GM03348 (cell line): ENCODE measurements around the gene IRF2BP1.

Experiments
- DNase-seq: peaks from one replicate; pipeline ENCODE4 v3.0.0; 2012; ENCODE audit warnings: low spot score

IRF2BP1 gene

GRCh38 chr19:45885556-45886426 lies at the start of gene IRF2BP1:
Gene IRF2BP1 (minus strand): TSS chr19:45886141. CDS start chr19:45885774, 367 bp downstream.
- peak; percentile 91 for DNase-seq

GRCh38 chr19:45935267-45935666 lies 49.3 kb upstream of the IRF2BP1 start:
- no peak for DNase-seq

- no peak for DNase-seq
Observed at GRCh38 chr19:45934551-45935230, 48.8 kb upstream of the IRF2BP1 start.

GRCh38 chr19:45933759-45934158 lies 47.8 kb upstream of the IRF2BP1 start:
- DNase-seq: no peak

- no peak for DNase-seq
Observed at GRCh38 chr19:45931055-45931454, 45.1 kb upstream of the IRF2BP1 start.

- no peak for DNase-seq
Observed at GRCh38 chr19:45929247-45929646, 43.3 kb upstream of the IRF2BP1 start.

- peak; percentile 97 for DNase-seq
Observed at GRCh38 chr19:45927565-45928261, 41.8 kb upstream of the IRF2BP1 start.

GRCh38 chr19:45924891-45925447 lies 39.0 kb upstream of the IRF2BP1 start:
- DNase-seq: no peak

GRCh38 chr19:45922281-45922680 lies 36.3 kb upstream of the IRF2BP1 start:
- DNase-seq: no peak

- no peak for DNase-seq
Observed at GRCh38 chr19:45920458-45920857, 34.5 kb upstream of the IRF2BP1 start.

- DNase-seq: no peak
Observed at GRCh38 chr19:45919678-45920077, 33.7 kb upstream of the IRF2BP1 start.

GRCh38 chr19:45918721-45919120 lies 32.8 kb upstream of the IRF2BP1 start:
- DNase-seq: no peak

- DNase-seq: no peak
Observed at GRCh38 chr19:45917421-45918091, 31.6 kb upstream of the IRF2BP1 start.

GRCh38 chr19:45913874-45914830 lies 28.2 kb upstream of the IRF2BP1 start, which contains the start of gene NANOS2:
Gene NANOS2 (minus strand): TSS chr19:45914778. CDS start chr19:45914693, 85 bp downstream.
- no peak for DNase-seq

- DNase-seq: no peak
Observed at GRCh38 chr19:45911291-45911690, 25.4 kb upstream of the IRF2BP1 start.

- DNase-seq: no peak
Observed at GRCh38 chr19:45908956-45909355, 23.0 kb upstream of the IRF2BP1 start.

- DNase-seq: no peak
Observed at GRCh38 chr19:45906221-45906620, 20.3 kb upstream of the IRF2BP1 start.

GRCh38 chr19:45905011-45905410 lies 19.1 kb upstream of the IRF2BP1 start:
- no peak for DNase-seq

GRCh38 chr19:45902651-45903625 lies 17.0 kb upstream of the IRF2BP1 start:
- DNase-seq: peak; percentile 100
